ENCODE results near the gene STEAP1B.

GRCh38 chr7:22548313-22548712, 48.3 kb upstream of the STEAP1B start:
- TF ChIP-seq CTCF (IDR thresholded peaks at IDR 0.05): no peak
- TF ChIP-seq POLR2A (IDR thresholded peaks at IDR 0.05): no peak
- TF ChIP-seq POLR2AphosphoS5 (IDR thresholded peaks at IDR 0.05): no peak
- TF ChIP-seq EP300 (IDR thresholded peaks at IDR 0.05): no peak
